H1 (cell line): ENCODE measurements around the gene ADGRL2. TPM values are rescaled to one million over a fixed set of nuclear protein-coding genes. Genes with fewer than 3 reads are reported as not detected.

Source experiments
- CHD7 ChIP-seq: fragments of 300-600 bp; sonication (generic); IDR thresholded peaks from 2 replicates; pipeline ENCODE4 v1.7.1; 2012; ENCODE audit warnings: low read length, moderate library complexity, mild to moderate bottlenecking, inconsistent platforms; ENCODE audit not compliant: insufficient replicate concordance
- FOSL1 ChIP-seq: IDR thresholded peaks from 2 replicates; pipeline ENCODE4 v1.6.1; 2011; ENCODE audit warnings: mild to moderate bottlenecking, low read depth, low read length, moderate library complexity; ENCODE audit not compliant: insufficient read depth
- RBBP5 ChIP-seq: IDR thresholded peaks from 2 replicates; pipeline ENCODE4 v1.7.1; 2012; ENCODE audit warnings: low read depth, mild to moderate bottlenecking, inconsistent platforms, low read length, moderate library complexity, borderline replicate concordance
- SIX5 ChIP-seq: IDR thresholded peaks from 2 replicates; pipeline ENCODE4 v1.6.1; 2011; ENCODE audit warnings: mild to moderate bottlenecking, low read depth, low read length
- USF2 ChIP-seq: IDR thresholded peaks from 2 replicates; pipeline ENCODE4 v1.6.1; 2011; ENCODE audit warnings: low read length, improper control_type of control experiment
- polyA plus RNA-seq, 7 experiments: library from polyadenylated mRNA; depleted of rRNA in 3 of 7; stranded (reverse) in 5 of 7; unstranded in 2 of 7; fragments of >200 nt in 5 of 7; fragments of 200-250 nt in 2 of 7; gene quantifications; 1 replicate in 5 of 7; 2 replicates in 1 of 7; 4 replicates in 1 of 7; pipeline versions ENCODE4 v1.2.1 to v1.2.3, GENCODE V29; 2011 to 2013; ENCODE audit warnings: missing spikeins in 2 of 7, mixed read lengths in 2 of 7
- total RNA-seq: library from RNA; stranded (reverse); fragmentation: NEBNext Ultra II Directional; extraction: Animal tissue kit (Norgen Biotek cat#: 25700); gene quantifications from 2 replicates; pipeline ENCODE4 v1.2.1, GENCODE V29; 2021

The ADGRL2 gene
- total and polyA plus RNA-seq, 2 of the 8 experiments (the other 6 are each of a cell fraction or from before 2014, with no cell fraction given): 113 to 124 TPM

- TF ChIP-seq USF2 (no peak), FOSL1 (no peak), CHD7 (no peak), RBBP5 (no peak), SIX5 (no peak)
- TF ChIP-seq, all 59 proteins: peak for 0
Observed at GRCh38 chr1:81876901-81877733, 76.4 kb downstream of the ADGRL2 start (continued).
